HG02870 (cell line): ENCODE results near the gene STARD7.
"Not testable (repeated sequence)": the region's sequence is repeated elsewhere in the genome, so short reads cannot be mapped to it uniquely, and the experiment has no call there.

ENCODE experiments used
- ATAC-seq: cut with Tn5 transposase; IDR thresholded peaks from one replicate; pipeline ENCODE4 v1.9.1; 2021; ENCODE audit warnings: mild to moderate bottlenecking, moderate library complexity; ENCODE audit not compliant: unreplicated experiment

Gene STARD7

DNA sequence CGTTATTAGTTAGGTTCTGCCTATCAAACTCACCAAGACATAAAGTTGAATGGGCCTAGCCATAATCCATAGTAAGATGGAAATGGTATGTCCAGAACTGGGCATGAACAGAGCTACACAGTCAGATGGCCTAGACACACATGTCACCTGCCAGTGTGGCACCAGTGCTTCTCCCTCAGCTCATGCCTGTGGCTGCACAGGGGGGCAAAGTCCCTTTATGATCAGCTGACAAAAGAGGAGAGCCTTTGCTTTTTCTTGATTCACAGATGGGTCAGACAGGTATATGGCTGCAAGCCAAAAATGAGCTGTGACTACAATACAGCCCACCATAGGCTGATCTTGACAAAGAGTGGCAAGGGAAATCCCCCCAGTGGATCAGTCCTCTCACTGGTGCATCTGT, 28.3 kb upstream of the STARD7 start:
- ATAC-seq, result no peak

DNA sequence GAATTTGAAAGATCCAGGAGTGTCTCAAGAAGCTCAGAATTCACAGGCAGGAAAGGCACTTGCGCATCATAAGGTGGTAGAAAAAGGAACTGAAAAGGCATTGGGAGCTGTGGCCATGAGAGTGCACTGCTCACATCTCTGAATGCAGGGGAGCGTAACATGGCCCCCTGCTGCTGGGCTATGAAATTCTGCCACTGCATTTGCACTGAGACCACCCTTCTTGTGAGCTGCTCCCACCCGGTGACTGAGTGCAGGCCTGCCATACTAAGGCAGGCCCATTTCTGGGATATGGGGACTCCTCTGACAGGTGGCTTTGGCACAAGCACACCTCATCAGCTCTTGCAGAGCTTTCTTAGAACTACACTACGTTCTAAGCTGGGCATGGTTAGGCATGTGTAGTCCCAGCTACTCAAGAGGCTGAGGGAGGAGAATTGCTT, 25.3 kb upstream of the STARD7 start:
- peak; percentile 95 for ATAC-seq

DNA sequence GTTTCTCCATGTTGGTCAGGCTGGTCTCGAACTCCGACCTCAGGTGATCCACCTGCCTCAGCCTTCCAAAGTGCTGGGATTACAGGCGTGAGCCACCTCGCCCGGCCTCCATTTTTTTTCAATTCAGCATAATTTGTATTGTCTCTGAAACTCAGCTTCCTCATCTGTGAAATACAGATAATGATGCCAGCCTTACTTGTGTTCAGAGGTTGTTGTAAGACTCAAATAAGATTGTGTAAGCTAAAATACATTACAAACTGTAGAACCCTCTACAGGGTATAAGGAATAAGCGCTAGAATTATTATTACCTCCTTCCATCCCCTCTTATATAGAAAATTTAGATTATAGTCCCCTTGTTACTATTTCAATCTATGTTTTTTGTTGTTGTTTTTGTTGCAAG, 24.8 kb upstream of the STARD7 start:
- ATAC-seq, result no peak

DNA sequence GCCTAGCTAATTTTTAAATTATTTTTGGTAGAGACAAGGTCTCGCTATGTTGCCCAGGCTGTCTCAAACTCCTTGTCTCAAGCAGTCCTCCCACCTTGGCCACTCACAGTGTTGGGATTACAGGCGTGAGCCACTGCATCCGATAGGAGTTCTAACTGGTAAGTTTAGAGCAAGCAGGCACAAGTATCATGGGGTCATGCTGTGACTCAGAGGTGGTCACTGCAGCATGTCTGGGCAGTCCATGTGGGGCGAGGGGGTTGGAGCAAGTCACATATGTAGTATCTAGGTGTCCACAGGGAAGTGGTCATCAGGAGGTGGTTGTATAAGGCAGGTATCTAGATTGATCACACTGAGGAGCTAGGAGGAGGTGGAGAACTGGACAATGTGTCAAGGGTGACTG, 22.7 kb upstream of the STARD7 start:
- ATAC-seq, result no peak

DNA sequence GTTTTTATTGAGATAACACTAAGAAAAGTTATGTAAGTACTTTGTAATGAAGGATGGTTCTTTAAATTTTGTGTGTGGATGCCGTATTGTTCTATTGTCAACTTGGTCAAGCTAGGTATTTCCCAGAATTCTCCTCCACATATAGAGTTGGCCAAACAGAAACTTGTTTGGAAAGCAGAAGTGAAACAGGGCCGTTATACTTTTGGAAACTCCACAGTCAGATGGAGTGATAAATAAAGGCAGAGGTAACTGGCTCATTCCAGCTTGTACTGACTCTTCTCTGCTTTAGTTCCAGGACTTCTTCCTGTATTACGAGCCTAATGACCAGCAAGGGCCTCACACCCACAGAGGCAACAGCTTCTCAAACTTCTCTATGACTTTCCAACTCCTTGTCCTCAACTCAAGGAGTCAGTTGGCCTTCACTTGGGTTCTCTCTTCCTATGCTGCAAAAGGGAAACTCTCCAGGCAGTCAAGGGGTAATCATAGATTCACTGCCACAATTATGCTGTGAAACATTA, 16.4 kb upstream of the STARD7 start:
- ATAC-seq, result peak; percentile 77

DNA sequence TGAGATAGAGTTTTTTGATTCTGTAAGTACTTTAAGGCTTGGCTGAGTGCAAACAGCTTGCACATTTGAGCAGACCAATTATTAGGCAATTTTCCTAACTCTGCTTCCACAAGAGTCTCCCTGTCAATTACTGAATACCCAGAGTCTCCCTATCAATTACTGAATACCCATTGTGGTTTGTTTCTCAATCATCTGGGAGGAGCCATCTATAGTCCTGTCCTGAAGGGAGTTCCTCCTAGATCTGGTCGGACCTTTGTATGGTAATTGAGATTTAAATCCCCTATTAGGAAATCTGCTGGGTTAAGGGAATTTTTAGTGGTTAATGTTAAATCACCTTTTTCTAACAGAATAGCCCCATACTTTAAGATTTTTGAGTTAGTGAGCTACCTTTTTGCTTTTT, 12.5 kb upstream of the STARD7 start:
- ATAC-seq, result not testable (repeated sequence)

DNA sequence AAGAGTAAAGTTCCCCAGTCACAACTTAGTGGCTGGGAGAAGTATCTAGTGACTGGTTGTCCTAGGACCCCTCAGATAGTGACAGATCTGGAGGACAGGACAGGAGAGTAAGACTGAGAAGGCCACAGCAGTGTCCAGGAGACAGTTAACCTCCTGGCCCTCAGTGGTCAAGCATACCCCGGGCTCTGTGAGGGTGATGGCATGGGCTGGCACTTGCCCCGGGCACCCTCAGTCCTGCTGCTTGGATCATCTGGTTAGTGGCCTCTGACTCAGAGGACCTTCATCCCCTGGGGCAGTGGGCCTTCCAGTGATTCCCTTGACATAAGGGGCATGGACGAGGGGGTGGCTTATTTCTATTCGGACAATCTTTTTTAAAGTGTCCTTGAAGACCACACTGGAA, 11.3 kb upstream of the STARD7 start:
- ATAC-seq, result not testable (repeated sequence)

DNA sequence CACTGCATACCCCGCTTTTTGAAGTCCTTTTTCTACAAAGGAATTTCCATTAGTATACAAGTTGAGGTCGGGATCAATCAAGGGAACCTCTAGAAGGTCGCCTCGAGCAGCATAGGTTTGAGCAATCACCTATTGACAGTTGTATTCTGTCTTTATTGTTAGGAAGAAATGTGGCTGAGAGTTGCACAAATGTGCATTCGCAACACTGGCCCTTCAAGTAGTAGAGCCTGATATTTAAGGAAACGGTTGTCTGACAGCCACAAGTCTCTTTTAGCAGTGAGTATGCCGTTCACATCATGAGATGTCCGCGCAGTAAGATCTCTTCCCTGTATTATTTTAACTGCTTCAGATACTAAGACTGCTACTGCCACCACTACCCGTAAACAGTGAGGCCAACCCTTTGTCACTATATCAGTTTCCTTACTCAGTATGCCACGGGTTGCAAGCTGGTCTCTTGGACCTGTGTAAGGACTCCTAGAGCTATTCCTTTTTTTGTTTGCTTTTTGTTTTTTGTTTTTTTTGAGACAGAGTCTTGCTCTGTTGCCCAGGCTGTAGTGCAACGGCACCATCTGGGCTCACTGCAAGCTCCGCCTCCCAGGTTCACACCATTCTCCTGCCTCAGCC, 10.0 kb upstream of the STARD7 start:
- ATAC-seq, result no peak

DNA sequence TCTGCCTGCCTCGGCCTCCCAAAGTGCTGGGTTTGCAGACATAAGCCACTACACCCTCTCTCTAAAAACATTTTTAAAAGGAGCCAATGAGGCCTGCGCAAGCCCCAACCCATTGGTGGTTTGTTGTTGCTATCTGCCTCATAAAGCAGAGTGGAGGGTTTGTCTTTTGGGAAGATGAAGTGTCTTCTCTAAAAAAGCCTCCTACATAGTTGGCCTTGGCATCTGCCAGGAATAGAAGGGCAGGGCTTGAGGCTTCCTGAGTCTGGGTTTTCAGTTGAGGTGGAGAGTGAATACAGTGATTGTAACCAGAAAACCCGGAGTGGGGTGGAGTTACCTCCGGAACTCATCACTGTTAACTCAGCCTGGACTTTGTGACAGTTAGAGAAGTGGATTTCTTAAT, 5.9 kb upstream of the STARD7 start:
- no peak for ATAC-seq

DNA sequence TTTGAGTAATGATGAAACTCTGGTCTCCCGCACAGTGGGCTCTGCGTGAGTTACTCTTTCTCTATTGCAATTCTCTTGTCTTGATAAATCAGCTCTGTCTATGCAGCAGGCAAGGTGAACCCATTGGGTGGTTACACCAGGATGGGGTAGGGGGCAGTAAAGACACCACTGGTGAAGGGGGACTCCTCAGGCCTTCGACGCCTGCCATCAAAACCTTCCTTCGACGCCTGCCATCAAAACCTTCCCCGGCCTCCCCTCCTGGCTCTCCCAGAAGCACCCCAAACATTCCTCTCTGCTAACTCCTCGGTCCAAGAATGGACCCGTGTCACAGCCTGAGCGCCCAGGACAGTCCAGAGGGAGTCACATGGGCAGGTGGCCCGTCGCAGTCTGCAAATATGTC, 4.8 kb upstream of the STARD7 start:
- ATAC-seq, result no peak

DNA sequence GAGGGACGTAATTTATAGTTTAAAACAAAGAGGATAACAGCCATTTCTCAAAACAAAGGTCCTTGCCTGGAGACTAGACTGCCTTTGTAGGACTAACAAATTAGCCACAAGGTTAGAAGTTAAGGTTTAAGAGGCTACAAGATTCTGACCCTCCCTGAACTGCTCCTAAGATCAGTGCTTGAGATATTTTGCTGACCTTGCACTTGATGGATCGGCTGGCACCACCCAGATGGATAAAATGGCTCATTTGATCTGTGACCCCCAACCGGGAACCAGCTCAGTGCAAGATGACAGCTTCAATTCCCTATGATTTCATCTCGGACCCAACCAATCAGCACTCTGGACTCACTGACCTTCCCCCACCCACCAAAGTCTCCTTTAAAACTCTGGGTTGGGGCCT, 3.7 kb upstream of the STARD7 start:
- no peak for ATAC-seq

DNA sequence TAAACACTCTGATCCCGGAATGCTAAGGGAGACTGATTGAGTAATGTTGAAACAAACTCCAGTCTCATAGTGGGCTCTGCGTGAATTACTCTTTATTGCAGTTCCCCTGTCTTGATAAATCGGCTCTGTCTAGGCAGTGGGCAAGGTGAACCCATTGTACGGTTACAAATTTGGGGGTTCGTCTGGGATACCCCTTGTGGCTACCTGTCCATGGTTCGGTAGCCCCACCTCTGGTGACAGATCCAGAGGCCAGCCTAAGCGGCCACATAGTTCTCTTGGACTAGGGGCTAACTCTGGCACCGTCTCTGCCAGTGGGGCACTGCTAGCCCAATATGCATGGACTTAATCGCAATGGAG, 1.1 kb upstream of the STARD7 start:
- no peak for ATAC-seq

DNA sequence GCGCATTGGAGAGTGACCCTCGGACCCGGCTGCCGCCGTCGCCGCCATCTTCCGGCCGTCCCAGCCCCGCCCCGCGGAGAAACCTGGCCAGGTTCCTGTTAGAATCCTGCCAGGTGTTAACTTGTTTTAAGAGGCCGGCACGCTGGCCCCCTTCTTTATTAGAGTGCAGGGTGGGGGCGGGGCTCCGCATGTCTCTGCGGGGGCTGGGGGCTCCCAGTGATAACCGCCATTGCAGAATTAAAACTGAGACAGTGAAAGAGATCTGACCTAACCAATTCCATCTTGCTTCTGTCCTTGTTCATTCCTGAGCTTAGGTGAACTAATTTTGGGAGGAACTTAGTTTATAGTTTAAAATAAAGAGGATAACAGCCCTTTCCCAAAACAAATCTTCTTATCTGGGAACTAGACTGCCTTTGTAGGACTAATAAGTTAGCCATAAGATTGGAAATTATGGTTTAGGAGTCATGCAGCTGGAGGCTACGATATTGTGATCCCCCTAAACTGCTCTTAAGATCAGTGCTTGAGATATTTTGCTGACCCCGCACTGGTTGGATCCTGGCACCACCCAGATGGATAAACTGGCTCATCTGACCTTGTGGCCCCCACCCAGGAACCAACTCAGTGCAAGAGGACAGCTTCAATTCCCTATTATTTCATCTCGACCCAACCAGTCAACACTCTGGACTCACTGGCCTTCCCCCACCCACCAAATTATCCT, 543 bp upstream of the STARD7 start:
- ATAC-seq, result no peak

DNA sequence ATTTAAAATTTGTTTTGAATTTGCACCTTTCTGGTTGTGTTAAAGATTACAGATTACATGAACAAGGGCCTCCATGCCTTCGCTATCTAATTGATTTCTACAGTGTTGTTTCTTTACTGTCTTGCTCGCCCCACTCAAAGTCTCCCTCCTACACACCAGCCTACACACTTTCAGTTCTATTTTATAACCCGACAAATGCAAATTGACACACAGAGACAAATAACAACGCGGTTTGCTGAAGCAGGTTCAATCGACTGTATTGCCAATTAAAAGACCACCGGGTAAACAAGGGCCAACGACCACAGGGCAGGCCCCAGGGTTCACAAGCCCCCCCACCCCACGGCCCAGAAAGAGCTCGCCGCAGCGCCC, 869 bp downstream of the STARD7 start:
- ATAC-seq, result no peak

DNA sequence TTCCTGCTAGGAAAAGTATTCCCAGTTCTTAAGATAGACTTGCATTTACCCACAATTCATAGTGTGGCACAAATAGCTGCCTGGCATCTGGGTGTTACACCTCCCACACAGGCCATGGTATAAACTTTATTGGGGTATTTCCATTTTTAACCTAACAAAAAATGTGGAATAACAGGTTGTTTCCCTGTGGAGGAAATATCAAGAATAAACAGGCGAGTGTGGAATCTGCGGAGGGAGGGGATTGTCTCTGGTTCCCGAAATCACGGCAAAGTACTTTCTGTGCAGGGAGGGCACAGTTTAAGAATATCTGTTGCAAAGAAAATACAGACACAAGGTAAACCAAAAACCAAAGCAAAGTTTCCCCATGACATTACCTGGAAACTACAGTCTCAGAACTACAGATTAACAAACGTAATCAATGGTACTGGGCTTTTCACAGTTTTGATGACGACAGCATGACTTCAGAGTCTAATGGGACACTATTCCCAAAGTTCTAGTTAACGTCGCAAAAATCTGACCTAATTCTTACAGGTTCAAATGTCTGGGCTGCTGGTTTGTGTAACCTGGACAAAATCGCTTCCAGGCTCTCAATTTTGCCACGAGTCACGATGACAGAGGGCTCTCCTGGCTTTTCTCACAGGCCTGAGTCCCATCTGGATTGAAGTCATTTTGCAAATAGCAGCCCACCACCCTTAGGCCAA, 1.4 kb downstream of the STARD7 start:
- ATAC-seq, result no peak

DNA sequence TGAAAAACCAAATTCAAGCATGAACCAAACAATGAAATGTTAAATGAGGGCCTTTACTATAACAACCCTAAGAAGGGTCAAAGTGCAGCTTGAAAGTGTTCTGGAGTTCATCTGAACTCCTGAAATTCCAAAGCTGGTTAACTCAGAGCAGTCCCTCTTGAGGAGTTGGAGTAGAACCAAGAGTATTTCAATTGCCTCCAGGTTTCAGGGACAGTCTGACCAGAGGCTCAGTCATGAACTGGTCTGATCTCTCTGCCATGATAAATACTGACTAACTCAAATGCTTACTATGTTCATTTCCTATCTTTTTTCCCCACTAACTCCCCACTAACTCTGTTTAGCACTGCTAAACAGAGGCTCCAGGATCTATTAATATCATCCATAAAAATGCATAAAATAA, 2.7 kb downstream of the STARD7 start:
- no peak for ATAC-seq

DNA sequence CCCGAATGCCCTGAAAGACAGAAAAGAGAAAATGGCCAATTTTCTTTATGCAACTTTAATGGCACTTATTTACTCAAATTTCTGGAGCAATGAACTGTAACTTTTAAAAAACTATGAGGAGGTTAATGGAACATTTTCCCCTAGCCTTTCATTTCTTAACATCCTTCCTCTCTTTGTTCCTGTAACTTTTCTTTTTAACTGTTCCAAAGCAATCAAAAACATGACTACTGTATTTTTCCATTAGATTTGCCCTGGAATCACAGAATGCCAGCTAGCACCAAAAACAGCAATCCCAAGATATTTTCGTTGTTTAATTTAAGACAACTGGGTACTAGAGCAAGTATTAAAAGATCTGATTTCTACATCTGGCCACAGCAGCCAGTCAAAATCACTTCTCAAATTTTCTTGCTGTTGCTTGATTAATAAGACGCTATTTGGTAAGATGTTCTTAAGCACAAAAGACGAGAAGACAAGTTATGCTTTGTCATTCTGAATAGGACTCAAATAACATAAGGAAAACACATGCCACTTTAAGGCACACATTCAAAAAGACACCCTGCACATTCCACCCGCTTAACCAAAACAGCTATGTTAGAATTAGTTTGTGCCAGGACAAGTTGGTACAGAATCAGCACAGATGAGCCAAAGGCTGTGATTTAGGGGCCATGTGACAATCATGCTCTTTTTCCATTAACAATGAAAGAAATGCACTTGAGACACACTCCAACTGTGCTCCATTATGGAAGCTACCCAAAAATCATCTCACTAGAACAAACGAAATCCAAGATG, 3.6 kb downstream of the STARD7 start:
- ATAC-seq, result no peak

DNA sequence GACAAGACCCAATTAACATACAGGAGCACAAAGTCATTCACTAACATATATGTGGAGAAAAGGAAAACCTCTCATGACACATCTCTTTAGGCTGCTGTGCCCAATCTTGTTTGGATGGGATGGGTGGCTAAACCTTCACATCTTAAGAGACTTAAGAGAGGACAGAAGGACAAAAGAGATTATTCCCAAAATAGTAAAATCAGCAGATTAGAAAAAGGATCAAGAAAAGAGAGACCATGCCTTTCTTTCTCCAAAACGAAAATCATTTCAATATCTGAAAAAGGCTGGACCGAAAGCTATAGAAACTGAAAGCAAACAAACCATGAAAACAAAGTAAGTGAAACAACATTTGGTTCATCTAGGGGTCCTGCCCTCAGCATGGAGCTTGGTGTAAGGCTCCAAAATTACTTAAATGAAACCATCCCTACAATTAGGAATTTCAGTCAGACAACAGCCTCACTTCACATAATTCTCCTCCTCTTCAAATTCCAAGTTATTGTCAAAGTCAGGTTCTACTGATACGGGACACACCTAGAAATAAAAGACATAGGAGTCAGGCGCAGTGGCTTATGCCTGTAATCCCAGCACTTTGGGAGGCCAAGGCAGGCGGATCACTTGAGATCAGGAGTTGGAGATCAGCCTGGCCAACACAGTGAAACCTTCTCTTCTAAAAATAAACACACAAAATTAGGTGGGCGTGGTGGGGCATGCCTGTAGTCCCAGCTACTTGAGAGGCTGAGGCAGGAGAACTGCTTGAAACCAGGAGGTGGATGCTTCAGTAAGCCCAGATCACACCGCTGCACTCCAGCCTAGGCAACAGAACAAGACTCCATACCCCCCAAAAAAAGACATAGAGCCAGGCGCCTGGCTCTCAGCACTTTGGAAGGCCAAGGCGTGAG, 5.2 kb downstream of the STARD7 start:
- no peak for ATAC-seq

DNA sequence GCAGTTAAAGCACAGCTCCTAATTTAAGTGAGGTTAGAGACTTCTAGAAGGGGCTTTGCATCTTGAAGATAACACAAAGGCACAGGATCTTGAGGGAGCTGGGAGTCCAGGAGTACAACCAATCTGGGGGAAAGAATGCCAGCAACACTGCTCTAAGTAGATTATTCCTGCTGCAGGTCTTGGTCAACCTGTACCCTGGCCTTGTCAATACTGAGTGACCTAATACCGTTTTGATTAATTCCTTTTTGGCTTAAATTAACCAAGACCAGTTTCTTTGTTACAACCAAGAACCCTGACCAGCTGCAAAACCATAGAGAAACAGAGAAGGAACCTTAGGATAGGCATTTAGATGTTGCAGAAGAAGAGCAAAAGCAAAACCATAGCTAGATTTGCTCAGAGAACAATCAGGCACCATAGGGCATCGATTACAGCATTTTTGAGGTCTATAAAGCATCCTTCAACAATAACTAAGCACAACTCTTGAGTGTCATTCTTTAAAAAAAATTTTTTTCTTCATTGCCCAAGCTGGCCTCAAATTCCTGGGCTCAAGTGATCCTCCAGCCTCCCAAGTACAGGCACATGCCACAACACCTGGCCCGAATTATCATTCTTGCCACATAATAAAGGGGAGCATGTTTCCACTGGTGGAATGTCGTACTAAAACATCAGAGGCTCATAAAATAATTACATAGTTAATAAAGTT, 6.3 kb downstream of the STARD7 start:
- no peak for ATAC-seq

DNA sequence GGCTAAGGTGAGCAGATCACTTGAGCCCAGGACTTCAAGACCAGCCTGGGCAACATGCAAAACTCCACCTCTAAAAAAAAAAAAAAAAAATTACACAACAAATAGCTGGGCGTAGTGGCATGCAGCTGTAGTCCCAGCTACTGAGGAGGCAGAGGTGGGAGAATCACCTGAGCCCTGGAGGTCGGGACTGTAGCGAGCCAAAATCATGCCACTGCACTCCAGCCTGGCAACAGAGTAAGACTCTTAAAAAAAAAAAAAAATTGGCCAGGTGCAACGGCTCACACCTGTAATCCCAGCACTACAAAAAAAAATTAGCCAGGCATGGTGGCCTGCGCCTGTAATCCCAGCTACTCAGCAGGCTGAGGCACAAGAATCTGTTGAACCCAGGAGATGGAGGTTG, 7.3 kb downstream of the STARD7 start:
- no peak for ATAC-seq
